ENCODE results near the gene STK38L. TPM values are rescaled to one million over a fixed set of nuclear protein-coding genes. Genes with fewer than 3 reads are reported as not detected.
A peak's percentile ranks its signal among the peaks of the same experiment; 100 is the strongest.

The STK38L gene
- total RNA-seq, 1 donor from 2014 or later = 31.4 TPM

- Mint-ChIP-seq H3K36me3 (ENCODE audit: unreplicated experiment) (peaks cover 3% of the 10 kb centered on the region), H3K27ac (ENCODE audit: unreplicated experiment) (peak overlapping the region; percentile 12), H3K9me3 (ENCODE audit: unreplicated experiment) (peaks cover 4% of the 10 kb centered on the region), H3K27me3 (ENCODE audit: unreplicated experiment) (no peaks in the 10 kb centered on the region), H3K4me3 (ENCODE audit: unreplicated experiment) (no peak overlapping the region), H3K4me1 (ENCODE audit: low read depth, unreplicated experiment) (no peaks in the 10 kb centered on the region)
- no peak for DNase-seq
- TF ChIP-seq CTCF (IDR thresholded peaks at IDR 0.05; ENCODE audit: partially characterized antibody, unreplicated experiment) = no peak
Observed at GRCh38 chr12:27303139-27304111, 59.3 kb downstream of the STK38L start.

GRCh38 chr12:27304856-27305255 lies 60.8 kb downstream of the STK38L start:
- H3K27me3 Mint-ChIP-seq (ENCODE audit: unreplicated experiment) = no peaks in the 10 kb centered on the region
- no peak overlapping the region for H3K4me3 Mint-ChIP-seq (ENCODE audit: unreplicated experiment)

DNA sequence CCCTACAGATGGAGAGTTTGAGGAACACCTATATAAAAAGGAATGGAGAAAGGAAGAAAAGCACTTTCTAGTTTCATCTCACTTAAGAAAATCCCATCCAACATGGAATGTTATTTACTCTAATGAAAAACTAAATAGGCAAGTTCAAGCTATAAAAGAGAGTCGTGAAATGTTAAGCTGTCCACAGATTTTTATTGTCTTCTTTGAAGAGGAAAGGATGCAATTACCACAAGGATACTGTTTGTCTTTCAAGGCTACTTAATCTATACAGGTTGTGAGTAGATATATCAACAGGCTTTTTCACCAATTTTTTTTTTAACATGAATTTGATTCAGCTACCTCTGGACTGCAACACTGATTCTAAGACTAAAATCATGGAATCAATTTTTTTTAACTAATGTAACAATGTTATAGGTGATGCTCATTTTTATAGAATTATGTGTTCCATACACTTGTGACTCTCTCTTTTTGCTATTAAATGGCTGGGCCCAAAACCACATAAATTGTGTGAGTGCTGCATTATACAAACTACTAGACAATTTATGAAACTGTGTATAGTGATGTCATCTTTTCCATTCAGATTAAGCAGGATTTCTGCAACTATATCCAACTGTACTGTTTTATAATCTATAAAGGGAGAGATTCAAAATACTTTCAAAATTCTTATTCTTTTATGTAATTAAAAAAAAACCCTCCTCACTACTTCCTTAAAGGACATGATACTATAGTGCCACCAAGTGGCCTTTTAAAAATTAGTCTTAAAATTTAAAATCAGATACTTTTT lies 61.8 kb downstream of the STK38L start:
- Mint-ChIP-seq H3K27me3 (ENCODE audit: unreplicated experiment) (no peaks in the 10 kb centered on the region), H3K9me3 (ENCODE audit: unreplicated experiment) (no peaks in the 10 kb centered on the region), H3K4me1 (ENCODE audit: low read depth, unreplicated experiment) (no peaks in the 10 kb centered on the region), H3K4me3 (ENCODE audit: unreplicated experiment) (no peak overlapping the region), H3K27ac (ENCODE audit: unreplicated experiment) (no peak overlapping the region), H3K36me3 (ENCODE audit: unreplicated experiment) (peaks cover 7% of the 10 kb centered on the region)
- TF ChIP-seq CTCF (IDR thresholded peaks at IDR 0.05; ENCODE audit: partially characterized antibody, unreplicated experiment) = peak; percentile 52
- DNase-seq = no peak

More at GRCh38 chr12:27304856-27305255, 60.8 kb downstream of the STK38L start:
- no peaks in the 10 kb centered on the region for H3K9me3 Mint-ChIP-seq (ENCODE audit: unreplicated experiment)
- H3K36me3 Mint-ChIP-seq (ENCODE audit: unreplicated experiment) = peaks cover 3% of the 10 kb centered on the region
- DNase-seq = no peak
- H3K4me1 Mint-ChIP-seq (ENCODE audit: low read depth, unreplicated experiment) = no peaks in the 10 kb centered on the region
- H3K27ac Mint-ChIP-seq (ENCODE audit: unreplicated experiment) = no peak overlapping the region
- TF ChIP-seq CTCF (IDR thresholded peaks at IDR 0.05; ENCODE audit: partially characterized antibody, unreplicated experiment) = no peak

- Mint-ChIP-seq H3K27ac (ENCODE audit: unreplicated experiment) (no peak overlapping the region), H3K4me1 (ENCODE audit: low read depth, unreplicated experiment) (no peaks in the 10 kb centered on the region), H3K27me3 (ENCODE audit: unreplicated experiment) (no peaks in the 10 kb centered on the region), H3K9me3 (ENCODE audit: unreplicated experiment) (no peaks in the 10 kb centered on the region), H3K36me3 (ENCODE audit: unreplicated experiment) (peaks cover 7% of the 10 kb centered on the region), H3K4me3 (ENCODE audit: unreplicated experiment) (no peak overlapping the region)
- TF ChIP-seq CTCF (IDR thresholded peaks at IDR 0.05; ENCODE audit: partially characterized antibody, unreplicated experiment) = no peak
- no peak for DNase-seq
Observed at GRCh38 chr12:27309293-27309994, 65.4 kb downstream of the STK38L start.
